Heart left ventricle (tissue), 13 donors: ENCODE measurements around the gene WTIP.

Experiments used
- POLR2A ChIP-seq, 2 donors: fragments of 450-650 bp; IDR thresholded peaks; one replicate each; pipeline ENCODE4 v1.6.1; 2017; ENCODE audit warnings: antibody characterized with exemption in 2 of 2, mild to moderate bottlenecking in 2 of 2, moderate library complexity in 2 of 2
- TF ChIP-seq, protein P1 (sequence below), 12 donors: fragments of 200-600 bp; sonication (generic) in 4 of 12; IDR thresholded peaks; one replicate each; pipeline versions ENCODE4 v1.5.0 to v1.8.0; 2018 to 2022; ENCODE audit warnings: antibody characterized with exemption in 12 of 12, mild to moderate bottlenecking in 5 of 12
- donor health status: ischemic (EF 13 %, LVEDD 7.1; RV severe dilation, severe dysfunction).
- donor health status: DM: no; HTN: yes; CAD: no.
- donor health status: DM: no; HTN: no; CAD: no.
- donor health status: ischemic (EF 25% LVEDD 6.9; RV normal size, moderate dysfunction).
- donor health status: ischemic (EF 25% LVEDD 5.7; RV mildly dilated, moderate dysfunction).
- donor health status: ischemic (EF 35%, LVEDD 5.7; RV mildly dilated, moderate dysfunction).
- donor health status: nonischemic (EF 11% LVEDD 7.7; RV severe dilation, severe dysfunction).
- donor health status: DM: yes; HTN: yes; CAD: no.
- donor health status: PGD.
- donor health status: ischemic (EF 29% LVEDD 5.4; RV normal size, mild dysfunction).
- donor health status: nonischemic (EF 23%, LVEDD 6.1; RV moderate dilation, normal function).

DNA sequence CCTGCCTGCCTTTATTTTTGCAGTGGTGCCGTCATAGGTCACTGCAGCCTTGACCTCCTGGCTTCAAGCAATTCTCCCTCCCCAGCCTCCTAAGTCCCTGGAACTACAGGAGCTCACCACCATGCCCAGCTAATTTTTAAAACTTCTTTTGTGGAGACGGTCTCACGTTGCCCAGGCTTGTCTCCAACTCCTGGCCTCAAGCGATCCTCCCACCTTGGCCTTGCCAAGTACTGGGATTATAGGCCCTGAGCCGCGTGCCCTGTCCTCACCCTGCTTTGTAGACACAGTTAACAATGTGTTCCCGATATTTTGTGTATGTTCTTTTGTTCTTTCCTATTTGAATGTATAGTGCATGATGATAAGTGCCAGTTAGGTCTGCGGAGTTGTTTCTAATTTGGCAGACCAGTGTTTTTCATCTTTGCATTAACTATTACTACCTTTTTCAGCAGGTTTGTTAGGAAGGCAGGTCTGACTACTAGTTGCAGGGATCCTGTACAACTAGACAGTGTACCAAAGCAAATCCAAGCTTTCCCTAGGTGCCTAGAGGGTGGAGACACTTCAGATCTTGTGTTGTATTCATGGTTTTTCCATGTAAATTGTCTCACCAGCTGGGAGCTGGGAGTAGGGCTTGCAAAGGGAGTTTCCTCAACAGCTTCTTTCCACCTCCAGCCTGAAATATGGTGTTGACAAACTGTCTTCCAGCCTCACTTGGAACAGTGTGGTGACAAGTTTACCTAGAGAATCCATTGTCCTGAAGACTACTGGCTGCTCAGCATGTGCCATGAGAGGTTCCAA is 9.5 kb upstream of the WTIP start:
- TF ChIP-seq, protein P1, sequence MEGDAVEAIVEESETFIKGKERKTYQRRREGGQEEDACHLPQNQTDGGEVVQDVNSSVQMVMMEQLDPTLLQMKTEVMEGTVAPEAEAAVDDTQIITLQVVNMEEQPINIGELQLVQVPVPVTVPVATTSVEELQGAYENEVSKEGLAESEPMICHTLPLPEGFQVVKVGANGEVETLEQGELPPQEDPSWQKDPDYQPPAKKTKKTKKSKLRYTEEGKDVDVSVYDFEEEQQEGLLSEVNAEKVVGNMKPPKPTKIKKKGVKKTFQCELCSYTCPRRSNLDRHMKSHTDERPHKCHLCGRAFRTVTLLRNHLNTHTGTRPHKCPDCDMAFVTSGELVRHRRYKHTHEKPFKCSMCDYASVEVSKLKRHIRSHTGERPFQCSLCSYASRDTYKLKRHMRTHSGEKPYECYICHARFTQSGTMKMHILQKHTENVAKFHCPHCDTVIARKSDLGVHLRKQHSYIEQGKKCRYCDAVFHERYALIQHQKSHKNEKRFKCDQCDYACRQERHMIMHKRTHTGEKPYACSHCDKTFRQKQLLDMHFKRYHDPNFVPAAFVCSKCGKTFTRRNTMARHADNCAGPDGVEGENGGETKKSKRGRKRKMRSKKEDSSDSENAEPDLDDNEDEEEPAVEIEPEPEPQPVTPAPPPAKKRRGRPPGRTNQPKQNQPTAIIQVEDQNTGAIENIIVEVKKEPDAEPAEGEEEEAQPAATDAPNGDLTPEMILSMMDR (IDR thresholded peaks at IDR 0.05) = no peak
- TF ChIP-seq POLR2A (IDR thresholded peaks at IDR 0.05) = no peak
